C4-2B (cell line): ENCODE data around the gene CERS1.

Experiments used
- H3K27ac ChIP-seq: fragments of 450-650 bp; 2 replicates; pipeline ENCODE4 v1.5.1; 2017
- CTCF ChIP-seq: fragments of 450-650 bp; conservative IDR thresholded peaks from 2 replicates; pipeline ENCODE4 v1.5.1; 2017; ENCODE audit warnings: mild to moderate bottlenecking
- ZFX ChIP-seq: fragments of 450-650 bp; IDR thresholded peaks from 2 replicates; pipeline ENCODE4 v1.6.1; 2017

The CERS1 gene

GRCh38 chr19:18939922-18940768 lies 44.2 kb upstream of the CERS1 start:
- TF ChIP-seq ZFX (no peak), CTCF (no peak)
- H3K27ac ChIP-seq, result peak overlapping the region; percentile 49

- no peak overlapping the region for H3K27ac ChIP-seq
- TF ChIP-seq CTCF, result no peak
- TF ChIP-seq ZFX, result no peak
These were observed 43.2 kb upstream of the CERS1 start for GRCh38 chr19:18939163-18939562.

- no peak overlapping the region for H3K27ac ChIP-seq
- TF ChIP-seq ZFX (no peak), CTCF (no peak)
These were observed 37.3 kb upstream of the CERS1 start for GRCh38 chr19:18933297-18933696.

GRCh38 chr19:18932216-18932841 lies 36.4 kb upstream of the CERS1 start:
- TF ChIP-seq ZFX (no peak), CTCF (no peak)
- no peak overlapping the region for H3K27ac ChIP-seq

- no peak for TF ChIP-seq ZFX
- H3K27ac ChIP-seq, result no peak overlapping the region
These were observed 35.6 kb upstream of the CERS1 start for GRCh38 chr19:18931316-18932162.

GRCh38 chr19:18929311-18929710 lies 33.4 kb upstream of the CERS1 start:
- H3K27ac ChIP-seq, result no peak overlapping the region
- no peak for TF ChIP-seq CTCF
- no peak for TF ChIP-seq ZFX

GRCh38 chr19:18928018-18928805 lies 32.3 kb upstream of the CERS1 start:
- no peak overlapping the region for H3K27ac ChIP-seq
- TF ChIP-seq CTCF, result no peak
- TF ChIP-seq ZFX, result no peak
